NCI-H345 (cell line): ENCODE data around the gene SOCS7.
A peak's percentile ranks its signal among the peaks of the same experiment; 100 is the strongest.

Experiments used
- DNase-seq: peaks from one replicate; lab custom pipeline; 2025; lab: John Stamatoyannopoulos, UW

The SOCS7 gene

DNA sequence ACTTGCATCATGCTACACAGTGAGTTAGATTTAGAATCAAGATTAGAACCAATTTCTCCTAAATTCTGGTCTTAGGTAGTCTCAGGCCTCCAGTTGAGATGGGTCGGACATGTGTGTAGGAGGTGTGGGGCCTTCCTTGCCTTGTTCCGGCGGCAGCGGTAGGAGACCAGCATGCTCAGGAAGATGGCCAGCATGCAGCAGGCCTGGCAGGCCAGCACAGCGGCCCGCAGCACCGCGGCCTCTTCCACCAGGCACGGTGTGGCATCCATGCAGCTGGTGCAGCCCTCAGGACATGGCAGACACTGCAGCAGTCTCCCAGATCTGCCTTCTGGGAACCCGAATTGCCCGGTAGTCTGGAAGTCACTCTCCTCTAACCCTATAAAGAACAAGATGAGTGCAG lies 14.8 kb upstream of the SOCS7 start:
- DNase-seq = no peak

DNA sequence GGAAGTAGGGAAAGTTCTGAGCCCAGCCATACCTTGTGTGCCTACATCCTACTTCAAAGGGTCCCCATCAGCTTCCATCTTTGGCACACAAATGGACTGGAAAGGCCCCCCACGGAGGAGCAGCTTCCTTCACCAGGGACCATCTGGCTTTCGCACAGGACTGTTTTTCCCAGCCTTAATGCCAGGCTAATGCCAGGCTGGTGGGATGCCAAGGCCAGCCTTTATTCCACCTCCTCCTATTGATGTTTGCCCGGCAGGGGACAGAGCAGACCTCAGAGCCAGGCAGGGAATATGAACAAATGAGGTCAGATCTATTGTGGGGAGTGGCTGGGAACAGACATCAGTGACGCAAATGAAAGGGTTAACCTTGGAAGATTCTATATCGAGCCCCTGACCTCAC lies 13.6 kb upstream of the SOCS7 start:
- DNase-seq = peak; percentile 44

DNA sequence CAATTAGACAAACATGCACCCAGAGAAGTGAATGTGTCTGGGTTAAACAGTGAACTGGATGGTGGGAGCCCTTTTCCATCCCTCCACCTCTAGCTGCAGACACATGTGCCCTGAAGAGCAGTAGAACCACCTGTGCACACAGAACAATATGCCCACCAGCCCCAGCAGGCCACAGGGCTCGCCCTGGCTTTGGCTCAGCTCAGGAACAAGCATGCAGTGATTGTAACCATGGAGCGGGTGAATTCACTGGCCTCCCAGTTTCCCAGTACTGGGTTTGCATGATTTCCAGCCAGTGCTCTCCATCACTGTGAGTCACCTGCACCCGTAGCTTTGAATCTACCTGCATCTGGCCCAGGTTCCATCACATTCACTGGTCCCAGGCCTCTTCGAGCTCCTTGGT lies 13.1 kb upstream of the SOCS7 start:
- DNase-seq = no peak

DNA sequence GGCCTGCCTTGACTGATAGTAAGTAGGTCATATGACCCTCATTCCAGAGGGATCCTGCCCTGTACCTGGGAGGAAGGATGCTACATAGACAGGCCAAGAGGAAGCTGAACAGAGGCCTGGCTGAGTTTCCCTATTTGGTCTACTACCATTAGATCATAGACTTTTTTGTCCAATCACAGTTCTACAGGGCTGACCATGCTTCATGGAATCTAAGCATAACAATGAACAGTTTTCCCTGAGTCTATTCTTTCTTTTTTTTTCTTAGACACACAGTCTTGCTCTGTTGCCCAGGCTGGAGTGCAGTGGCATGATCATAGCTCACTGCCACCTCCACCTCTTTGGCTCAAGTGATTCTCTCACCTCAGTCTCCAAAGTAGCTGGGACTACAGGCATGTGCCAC lies 11.8 kb upstream of the SOCS7 start:
- no peak for DNase-seq

DNA sequence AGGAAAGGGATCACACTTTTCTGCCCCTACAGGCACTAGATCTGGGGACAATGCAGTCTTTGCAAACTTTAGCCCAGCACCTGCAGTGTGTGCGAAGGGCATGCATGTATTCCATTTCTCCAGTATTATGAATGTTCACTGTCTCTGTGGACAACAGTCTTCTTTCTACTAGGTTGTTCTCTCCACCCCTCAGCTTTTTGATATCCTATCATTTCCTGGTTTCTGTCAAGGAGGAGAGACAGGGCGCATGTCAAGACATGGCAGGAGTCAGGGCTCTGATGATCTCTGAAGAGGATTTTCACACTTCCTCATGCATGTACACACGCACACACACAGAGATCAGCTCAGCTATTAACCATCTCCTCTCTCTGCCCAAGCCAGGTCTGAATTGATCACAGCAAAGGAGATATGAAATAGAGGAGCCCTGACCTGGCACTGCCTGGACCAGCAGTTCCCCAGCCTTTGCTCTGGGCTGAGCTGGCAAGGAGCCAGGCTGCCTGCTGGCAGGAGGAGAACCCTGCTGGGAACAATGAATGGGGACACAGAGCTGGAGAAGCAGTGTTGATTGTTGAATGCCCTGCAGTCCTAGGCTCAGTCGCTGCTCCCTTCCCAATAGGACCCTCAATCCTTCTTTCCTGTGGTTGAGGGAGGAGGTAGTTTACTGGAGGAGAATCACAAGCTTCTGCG lies 10.5 kb upstream of the SOCS7 start:
- peak; percentile 91 for DNase-seq

DNA sequence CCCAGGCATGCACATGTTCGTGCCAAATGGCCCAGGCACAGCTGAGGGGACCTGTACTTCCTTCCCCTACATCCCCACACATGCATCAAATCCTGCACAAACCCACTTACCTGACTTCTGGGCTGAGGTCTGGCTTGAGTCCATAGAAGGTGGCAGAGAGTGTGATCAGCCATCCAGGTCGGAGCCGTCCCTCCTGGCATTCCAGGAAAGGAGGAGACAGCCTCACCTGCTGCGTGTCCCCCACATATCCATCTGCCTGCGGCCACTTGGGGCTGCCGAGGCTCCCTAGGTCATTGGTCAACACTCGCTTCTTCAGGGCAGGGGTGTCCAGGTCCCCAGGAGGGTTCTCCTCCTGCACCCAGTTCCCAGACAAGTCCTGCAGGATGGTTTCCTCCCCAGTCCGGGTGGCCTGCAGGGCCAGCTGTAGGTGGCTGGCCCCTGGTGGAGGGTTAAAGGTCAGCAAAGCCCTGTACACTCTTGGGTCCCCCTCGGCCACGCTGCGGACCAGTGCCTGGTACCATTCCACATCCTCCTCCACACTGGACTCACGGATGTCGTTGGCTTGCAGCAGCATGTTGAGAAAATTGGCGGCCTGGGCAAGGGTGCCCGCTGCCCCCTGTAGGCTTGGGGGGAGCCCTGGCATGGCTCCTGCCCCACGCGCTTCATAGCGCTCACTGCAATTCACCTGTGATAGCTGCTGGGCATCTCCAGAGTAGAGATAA lies 8.6 kb upstream of the SOCS7 start:
- no peak for DNase-seq

DNA sequence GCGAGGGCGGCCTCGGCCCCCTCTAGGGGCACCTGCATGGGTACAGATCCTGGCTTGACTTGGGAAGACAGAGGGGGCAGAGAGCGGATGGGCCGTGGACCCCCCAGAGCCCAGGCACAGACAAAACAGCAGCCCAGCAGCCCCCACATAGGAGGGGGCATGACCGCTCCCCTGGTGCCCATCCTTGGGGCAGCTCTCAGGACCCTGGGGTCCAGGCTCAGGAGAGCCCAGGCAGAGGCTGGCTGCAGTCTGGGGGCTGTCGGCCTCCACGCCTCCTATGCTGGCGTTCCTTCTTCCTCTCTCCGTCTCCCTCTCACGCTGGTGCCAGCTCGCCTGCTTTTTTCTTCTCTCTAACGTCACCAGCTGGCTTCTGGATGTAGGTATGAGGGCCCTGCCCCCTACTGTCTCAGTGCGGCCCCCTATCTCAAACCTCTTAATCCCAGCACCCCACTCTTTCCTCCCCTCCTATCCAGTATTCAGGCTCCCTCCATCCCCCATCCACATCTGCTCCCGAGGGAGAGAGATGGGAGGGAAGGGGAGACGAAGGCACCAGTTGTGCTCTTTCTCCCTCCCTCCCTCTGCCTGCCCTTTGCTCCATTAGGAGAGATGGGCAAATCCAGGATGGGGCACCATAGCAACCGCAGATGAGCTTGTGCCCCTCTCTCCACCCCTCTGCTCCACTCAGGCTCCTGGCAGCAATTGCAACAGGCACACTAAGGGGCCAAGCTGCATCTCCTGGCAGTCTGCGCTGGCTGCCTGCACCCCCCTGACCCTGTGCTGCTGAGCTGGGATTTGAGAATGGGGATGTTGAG lies 7.8 kb upstream of the SOCS7 start, which contains the start of gene GPR179:
Gene GPR179 (minus strand): TSS at position 349 of the 812 bp plus-strand sequence. CDS start 167 bp downstream, at position 182.
- DNase-seq = no peak

DNA sequence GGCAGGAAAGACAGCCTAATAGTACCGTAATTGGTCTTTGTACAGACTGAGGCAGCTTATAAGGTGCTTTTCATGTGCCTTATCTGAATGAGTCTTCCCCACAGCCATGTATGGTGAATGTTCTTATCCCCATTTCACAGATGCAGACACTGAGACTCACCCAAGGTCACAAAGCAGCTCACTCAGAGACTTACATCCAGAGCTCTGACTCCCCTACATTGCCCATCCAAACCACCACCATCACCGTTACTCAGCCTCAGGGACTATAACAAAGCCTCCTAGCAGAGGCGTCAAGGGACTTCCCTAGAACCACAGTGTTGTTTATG lies 7.3 kb upstream of the SOCS7 start:
- DNase-seq = no peak

DNA sequence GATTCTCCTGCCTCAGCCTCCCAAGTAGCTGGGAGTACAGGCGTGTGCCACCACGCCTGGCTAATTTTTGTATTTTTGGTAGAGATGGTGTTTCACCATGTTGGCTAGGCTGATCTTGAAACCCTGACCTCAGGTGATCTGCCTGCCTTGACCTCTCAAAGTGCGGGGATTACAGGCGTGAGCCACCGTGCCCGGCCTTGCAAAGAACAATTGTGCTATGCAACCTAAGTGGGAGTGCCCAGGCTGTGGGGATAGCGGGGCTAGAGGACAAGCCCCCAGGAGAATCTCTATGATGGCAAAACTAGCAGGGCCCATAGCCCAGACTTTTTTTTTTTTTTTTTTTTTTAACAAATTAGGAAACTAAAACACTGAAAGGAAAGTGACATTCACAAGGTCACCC lies 5.9 kb upstream of the SOCS7 start:
- DNase-seq = no peak

DNA sequence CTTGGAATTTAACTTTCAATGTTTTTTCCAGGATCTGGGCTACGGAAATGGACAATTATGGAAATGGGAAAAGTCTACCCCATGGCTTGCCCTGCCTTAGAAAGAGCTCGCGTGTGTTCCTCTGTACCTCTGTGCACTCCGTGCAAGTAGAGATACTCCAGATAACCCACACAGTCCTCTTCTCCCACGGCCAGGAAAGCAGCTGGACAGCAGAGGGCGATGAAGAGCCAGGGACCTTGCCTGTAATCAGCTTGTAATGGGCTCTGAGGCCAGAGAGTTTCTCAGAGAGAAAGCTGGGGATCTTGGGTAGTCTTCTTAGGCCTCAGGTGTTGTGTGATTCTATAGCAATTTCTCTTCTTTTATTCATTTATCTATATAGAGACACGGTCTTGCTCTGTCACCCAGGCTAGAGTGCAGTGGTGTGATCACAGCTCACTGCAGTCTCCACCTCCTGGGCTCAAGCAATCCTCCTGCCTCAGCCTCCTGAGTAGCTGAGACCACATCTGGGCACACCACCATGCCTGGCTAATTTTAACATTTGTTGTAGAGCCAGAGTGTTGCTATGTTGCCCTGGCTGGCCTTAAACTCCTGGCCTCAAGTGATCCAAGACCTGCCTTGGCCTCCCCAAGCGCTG lies 2.4 kb upstream of the SOCS7 start:
- DNase-seq = peak; percentile 78

DNA sequence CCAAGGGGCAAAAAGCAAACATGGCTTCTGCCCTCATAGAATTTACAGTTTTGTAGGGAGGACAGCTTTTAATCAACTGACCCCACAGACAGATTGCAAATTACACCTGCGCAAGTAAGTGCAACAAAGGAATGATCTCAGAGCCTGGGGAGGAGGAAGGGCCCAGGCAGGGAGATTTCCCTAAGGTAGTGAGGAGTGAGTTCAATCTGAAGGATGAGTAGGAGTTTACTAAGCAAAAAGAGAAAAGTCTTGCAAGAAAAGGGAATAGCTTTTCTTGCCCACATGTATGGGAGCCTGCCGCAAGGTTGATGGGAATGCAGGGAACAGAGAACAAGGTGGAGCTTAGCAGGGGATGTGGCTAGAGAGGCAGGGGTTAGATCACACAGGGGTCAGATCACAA lies 1.6 kb upstream of the SOCS7 start:
- DNase-seq = no peak

DNA sequence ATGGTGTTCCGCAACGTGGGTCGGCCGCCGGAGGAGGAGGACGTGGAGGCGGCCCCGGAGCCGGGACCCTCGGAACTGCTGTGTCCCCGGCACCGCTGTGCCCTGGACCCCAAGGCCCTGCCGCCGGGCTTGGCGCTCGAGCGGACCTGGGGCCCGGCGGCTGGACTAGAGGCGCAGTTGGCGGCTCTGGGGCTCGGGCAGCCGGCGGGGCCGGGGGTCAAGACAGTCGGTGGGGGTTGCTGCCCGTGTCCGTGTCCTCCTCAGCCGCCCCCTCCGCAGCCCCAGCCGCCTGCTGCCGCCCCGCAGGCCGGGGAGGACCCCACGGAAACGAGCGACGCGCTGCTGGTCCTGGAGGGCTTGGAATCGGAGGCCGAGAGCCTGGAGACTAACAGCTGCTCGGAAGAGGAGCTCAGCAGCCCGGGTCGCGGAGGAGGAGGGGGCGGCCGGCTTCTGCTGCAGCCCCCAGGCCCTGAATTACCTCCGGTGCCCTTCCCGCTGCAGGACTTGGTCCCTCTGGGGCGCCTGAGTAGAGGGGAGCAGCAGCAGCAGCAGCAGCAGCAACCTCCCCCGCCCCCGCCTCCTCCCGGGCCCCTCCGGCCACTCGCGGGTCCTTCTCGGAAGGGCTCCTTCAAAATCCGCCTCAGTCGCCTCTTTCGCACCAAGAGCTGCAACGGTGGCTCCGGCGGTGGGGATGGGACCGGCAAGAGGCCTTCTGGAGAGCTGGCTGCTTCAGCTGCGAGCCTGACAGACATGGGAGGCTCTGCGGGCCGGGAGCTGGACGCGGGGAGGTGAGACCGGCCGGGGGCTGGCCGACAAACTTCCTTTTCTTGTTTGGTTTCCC lies 821 bp downstream of the SOCS7 start:
- no peak for DNase-seq

DNA sequence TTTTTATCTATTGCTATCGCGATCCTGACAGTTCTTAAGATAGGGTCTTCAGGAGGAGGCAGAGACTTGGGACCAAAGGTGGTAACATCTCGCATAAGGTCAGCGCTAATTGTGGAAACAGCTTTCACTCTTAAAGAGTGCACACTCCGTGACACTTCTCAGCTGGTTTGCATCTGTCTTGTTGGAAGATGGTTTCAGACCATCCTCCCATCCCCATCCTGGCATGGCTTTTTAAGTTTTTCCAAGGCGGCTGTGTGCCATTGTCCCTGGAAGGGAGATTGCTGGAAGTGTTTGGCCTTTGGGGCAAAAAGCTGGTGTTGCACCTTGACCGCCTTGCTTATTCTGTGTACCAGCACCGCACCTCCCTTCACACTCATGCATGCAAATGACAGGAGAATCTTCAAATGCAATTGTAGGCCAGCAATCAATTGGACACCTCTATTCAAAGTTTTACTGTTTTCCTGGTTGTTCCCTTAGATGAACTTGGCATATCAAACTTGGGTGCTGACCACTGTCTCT lies 1.5 kb downstream of the SOCS7 start:
- no peak for DNase-seq

DNA sequence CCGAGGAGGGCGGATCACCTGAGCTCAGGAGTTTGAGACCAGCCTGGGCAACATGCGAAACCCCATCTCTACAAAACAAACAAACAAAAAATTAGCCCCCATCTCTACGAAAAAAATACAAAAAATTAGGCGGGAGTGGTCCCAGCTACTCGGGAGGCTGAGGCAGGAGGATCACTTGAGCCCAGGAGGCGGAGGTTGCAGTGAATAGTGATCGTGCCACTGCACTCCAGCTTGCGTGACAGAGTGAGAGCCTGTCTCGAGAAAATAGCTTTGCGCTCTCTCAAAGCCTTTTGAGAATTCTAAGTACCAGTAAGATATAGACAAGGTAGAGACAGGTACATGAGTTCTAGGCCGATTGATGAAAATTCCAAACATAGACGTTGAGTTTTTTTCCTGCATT lies 2.0 kb downstream of the SOCS7 start:
- DNase-seq = no peak

DNA sequence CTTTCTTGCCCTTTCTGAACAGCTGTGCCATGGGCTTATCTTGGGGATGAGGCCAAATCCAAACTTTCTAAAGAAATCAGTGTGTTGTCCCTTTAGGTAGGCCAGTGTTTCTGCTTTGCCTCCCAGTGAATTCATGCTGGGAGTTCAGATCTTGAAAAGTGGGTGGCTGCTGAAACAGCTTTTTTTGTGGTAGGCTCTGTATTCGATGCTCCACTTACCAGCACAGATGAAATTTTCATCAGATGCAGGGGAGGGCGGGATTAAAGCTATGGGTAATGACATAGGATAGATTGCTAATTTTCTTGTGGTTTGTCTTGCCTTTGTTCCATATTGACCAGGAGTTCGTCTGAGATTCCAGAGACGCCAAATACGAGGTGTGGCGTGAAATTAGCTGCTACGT lies 2.8 kb downstream of the SOCS7 start:
- DNase-seq = no peak

DNA sequence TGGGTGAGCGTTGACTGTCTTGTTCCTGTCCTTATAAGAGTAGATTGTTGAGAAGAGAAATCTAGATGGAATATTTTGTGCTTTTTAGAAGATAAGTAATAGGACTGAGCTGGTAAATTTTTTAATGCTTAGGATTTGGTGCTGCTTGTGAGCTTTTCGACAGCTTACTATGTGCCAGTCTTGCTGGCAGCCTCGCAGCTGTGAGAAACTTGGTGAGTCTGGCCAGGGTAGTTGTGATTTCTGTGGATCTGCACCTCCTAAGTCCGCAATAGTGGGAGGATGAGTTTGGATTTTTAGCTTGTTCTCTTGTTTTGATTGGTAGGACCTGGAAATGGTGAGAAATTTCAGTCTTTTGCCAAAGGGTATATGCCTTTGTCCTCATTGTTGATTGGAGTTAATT lies 3.6 kb downstream of the SOCS7 start:
- DNase-seq = no peak

DNA sequence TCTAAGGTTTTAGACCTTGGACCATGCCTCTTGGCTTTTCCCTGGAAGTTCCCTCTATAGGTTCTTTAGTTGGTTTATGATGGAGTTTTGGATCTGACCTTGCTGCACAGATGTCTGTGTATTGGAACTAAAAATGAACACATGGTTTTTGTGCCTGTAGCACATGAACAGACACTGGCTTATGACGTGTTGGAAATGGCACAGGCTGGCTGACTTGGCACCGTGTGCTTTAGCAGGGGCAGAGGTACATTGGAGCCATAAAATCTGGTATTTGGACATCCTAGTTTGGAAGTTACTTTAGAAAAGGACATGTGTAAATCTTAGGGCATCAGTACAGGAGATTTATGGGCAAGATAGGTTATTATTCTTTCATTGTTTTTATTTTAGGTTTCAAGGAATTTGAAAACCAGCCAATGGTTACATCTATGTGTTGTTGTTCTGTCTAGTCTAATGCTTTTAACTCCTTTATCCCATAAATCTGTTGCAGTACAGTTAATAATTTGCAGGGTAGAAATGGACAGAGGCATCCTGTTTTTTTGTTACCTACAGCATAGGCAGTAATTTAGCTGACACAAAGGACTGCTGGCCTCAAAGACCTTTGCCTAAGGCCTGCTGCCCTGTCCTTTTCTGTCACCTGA lies 6.0 kb downstream of the SOCS7 start:
- no peak for DNase-seq

DNA sequence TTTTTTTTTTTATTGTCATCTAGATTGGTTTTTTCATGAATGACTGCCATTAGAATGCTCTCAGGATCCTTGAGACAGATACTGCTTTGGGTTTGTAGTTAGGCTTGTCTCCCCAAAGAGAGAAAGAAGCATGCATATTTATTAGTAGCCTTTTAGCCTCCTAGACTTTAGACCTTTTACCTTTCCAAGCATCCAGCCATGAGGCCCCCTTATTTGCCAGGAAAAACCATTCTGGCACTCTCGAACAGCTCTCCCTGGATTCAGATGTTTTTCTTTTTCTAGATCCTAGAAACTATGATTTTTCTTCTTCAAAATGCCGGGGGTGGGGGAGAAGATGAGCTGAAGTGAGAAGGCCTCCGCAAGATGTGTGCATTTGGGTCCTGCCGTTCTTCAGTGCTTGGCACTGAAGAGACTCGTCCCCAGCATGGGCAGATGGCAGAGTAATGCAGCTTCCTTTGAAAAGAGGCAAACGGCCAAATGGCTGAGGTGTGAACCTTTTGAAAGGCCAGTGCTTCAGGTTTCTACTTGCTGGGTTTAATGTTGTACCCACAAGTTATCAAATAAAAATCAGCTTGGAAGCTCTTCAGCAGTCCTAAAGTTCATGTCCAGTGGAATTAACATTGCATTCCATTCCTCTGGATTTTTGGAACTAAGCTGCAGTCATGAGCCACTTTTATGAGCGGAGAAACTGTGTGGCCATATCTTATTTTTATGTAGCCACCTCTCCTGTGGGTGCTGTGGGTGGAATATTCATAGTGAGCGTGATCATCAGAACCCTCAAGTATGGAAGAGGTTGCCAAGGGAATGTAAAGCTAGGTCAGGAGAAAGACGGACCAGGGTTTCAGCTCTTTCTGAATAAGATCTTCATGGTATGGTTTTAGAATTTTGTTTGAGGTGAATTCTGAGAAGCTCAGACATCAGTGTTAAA lies 7.2 kb downstream of the SOCS7 start:
- no peak for DNase-seq

DNA sequence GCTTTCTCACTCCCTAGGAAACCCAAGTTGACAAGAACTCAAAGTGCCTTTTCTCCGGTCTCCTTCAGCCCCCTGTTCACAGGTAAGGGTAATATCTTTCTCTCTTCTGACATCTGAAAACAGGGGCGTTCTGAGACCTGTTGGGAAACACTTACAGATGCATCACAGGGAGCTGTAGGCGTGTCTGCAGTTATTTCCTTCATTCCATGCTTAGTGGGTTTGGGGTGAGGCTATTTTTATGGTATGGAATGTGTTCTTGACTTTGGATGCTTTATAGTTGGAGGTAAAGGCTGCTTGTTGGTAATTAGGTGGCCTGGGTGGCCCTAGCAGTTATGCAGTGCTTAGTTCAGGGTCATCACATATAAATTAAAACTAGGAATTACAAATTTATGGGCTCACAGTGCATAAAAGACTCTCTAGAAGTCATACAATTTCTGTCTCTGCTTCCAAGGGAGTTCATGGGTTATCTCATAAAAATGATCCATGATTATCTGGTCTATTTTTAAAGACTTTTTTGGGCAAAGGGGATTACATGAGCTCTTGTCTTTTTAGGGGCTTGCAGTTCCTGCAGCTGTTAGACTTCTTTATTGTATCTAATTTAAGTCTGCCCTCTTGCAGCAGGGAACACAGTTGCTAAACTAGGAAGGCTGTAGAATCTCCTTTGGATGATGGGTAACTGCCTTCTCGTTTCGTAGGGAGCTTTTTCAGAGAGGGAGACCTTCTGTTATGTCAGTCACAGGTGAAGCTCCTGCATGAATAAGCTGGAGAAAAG lies 10.2 kb downstream of the SOCS7 start:
- no peak for DNase-seq
